HG03342 (cell line): ENCODE measurements around the gene EPHA3.

ENCODE experiments used
- ATAC-seq: cut with Tn5 transposase; IDR thresholded peaks from one replicate; pipeline ENCODE4 v1.9.1; 2021; ENCODE audit warnings: mild to moderate bottlenecking, moderate library complexity; ENCODE audit not compliant: unreplicated experiment

The EPHA3 gene

DNA sequence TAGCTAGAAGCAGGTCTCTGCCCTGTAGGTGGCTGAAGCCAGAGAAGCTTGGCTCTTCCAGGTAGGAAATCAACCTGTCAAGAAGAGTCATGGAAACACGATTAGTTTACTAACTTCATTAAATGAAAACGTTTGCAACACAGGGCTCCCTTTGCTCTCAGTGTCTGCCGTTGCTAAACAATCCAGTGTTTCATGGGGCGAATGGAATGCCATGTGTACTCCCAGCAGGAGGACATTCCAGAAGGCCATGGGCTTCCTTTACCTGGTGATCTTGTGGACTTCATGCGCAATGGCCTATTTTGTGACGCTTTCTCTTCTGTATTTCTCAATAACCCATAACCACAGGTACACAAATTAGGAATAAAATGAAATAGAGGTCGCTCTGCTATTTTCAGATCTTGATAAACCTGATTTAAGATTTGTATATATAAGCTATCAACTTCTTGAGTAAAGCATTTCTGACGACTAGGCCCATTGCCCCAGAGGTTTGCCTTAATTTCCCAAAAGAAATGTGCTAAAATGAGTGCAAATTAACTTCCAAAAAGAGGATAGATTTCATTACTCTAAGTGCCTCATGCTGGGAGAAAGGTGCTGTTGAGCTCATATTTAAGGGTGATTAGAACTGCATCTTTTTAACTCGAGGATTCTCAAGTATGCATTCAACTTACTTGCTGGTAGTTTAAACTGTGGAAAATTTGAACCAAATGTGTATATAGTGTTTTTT lies 171.0 kb downstream of the EPHA3 start:
- ATAC-seq, result no peak

DNA sequence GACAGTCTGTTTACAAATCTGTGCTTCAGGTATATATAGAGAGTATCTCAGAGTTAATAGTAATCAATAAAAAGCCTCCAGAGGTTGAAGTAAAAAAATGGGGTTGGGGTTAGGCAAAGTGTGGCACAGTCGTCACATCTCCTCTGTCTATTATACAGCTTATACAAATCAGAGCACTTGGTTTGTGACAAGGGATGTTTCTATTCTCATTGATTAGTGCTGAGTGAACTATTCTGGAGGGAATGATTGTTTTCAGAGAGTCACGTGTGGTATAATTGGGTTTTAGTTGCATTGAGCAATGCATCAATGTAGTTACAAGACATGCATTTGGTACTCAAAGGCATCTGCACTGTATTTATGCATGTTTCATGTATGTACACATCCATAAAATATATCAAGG lies 172.9 kb downstream of the EPHA3 start:
- ATAC-seq, result no peak

- ATAC-seq, result no peak
These were observed 173.5 kb downstream of the EPHA3 start for GRCh38 chr3:89280822-89281365.

DNA sequence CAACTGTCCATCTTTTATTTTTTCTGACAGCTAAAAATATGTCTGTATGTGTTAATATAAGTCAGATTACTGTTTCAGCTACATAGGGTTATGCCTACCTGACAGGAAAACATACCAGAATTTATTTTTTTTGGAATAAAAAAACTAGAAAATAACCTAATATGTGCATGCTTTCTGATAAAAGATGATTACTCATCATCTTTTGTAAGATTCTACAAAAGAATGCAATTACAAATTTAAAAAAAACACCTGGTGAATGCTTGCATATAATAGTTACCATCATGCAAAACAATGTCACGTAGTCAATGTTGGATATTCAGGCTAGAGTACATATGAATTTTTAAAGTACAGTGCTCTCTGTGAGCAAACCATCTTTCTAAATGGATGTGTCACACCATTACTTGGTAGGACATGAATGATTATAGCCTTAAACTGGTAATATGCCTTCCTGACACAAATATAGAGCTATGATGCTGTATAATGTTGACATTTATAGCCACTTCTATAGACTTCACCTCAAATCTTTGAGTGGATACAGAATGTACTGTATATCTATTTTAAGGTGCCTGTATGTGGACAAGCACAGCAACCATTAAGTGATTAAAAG lies 180.6 kb downstream of the EPHA3 start:
- no peak for ATAC-seq

GRCh38 chr3:89289574-89290190 lies 182.3 kb downstream of the EPHA3 start:
- no peak for ATAC-seq

DNA sequence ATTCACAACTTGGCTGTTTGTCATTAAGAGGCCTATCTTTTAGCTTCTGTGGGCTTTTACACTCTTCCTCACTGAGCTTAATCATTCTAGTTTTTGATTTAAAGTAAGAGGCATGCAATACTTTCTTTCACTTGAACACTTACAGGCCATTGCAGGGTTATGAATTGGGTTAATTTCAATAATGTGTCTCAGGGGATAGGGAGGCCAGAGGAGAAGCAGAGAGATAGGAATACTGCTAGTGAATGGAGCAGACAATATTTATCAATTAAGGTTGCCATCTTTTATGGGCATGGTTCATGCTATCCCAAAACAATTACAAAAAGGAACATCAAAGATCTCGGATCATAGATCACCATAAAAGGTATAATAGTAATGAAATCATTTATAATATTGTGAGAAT lies 189.8 kb downstream of the EPHA3 start:
- no peak for ATAC-seq

DNA sequence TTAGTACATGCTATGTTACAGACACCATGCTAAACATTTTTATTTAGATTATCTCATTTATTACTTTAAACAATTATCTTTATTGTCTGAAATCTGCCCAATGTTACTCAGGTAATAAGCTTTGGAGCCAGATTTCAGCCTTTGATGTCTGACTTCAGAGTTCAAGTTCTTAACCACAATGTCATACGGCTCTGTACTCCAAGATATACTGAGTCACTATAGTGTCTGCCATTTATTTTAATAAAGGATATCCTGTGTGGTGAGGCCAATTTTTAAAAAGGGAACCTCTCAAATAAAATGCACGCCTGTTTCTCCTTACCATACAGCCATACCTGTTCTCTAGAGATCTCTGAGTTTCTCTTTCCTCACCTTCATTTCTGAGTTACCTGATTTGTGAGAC lies 193.1 kb downstream of the EPHA3 start:
- no peak for ATAC-seq

DNA sequence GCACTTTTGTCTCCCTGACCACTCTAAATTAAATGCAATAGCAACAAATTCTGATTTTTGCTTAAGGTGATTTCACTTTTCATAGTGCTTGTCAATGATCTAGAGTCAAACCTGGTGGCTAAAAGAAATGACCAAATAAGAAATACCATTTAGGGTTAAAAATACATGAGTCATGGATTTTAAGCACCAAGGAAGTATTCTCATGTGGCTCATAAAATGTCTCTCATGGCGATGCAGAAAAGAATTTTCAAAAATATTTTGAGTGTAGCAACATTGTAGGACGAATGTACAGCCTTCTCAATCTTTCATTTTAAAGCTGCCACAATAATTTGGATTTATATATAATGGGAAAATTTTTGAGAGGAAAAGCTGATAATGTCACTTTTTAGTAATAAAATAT lies 193.6 kb downstream of the EPHA3 start:
- ATAC-seq, result no peak

- ATAC-seq, result no peak
These were observed 196.3 kb downstream of the EPHA3 start for GRCh38 chr3:89303701-89304100.

DNA sequence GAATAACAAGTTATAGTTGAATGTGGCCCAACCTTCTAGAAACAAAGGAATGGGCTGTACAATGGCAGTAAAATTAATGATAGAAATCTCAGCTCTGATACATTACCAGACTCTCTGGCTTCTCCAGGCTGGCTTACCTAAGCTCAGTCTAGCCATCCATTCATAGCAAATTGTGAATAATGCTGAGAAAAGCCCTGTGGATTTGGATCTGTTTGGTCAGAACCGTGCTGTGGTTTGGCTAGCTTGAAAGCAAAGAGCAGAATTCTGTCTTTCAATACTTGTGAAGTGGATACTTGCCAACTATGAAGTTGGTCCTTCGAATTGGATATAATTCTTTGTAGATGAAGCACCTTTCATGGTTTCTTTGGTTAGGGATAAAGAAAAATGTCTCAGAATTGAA lies 199.1 kb downstream of the EPHA3 start:
- no peak for ATAC-seq

DNA sequence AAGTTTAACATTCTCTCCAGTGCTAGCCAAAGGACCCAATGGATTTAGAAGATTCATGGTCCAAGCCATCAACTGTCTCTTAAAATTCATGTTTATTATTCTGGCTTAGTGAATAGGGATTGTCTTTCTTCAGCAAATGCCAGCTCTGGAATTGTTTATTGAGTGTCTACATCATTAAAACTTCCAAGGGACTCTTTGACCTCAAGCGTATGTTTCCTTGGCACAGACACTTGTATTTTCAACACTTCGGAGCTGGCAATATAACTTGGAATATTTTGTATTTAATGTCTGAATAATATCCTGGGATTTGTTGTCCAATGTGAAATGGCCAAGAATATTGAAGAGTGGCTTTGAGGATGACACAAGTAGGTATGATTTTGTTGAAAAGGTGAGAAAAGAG lies 204.2 kb downstream of the EPHA3 start:
- ATAC-seq, result no peak

DNA sequence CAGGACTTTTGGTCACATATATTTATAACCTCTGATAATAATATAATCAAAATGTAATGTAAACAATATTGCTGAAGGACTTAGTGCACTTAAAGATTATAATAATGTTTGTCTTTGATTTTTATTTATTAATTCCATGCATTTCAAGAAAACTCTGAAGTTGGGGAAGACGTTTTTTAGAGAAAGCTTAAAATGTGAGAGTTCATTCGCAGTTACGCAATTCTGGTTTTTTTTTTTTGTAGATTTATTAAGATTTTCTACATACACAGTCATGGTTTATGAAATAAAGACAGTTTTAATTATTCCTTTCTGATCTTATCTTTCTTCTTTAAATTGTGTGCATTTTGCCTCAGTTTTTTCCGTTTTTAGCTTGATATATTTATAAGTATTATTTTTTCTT lies 204.7 kb downstream of the EPHA3 start:
- ATAC-seq, result no peak

DNA sequence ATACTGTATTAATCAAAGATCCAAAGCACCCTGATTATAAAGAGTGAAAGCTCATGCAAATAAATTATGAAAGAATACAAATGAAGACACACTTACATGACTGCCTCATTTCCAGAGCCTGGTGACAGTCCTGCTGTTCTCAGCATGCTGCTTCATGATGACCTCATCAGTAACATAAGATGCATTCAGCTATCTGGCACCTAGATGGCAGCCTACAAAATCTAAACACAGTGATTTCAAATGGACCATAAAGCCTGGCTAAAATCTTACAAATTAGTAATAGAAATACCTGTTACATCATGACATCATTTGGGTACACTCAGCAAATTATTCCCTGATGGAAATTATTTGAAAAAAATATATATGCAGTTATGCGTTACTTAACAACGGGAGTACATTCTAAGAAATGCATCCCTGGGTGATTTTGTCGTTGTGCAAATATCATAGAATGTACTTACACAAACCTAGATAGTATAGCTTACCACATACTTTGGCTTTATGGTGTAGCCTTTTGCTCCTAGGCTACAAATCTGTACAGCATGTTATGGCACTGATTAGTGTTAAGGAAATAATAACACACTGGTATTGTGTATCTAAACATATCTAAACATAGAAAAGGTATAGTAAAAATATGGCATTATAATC lies 207.2 kb downstream of the EPHA3 start:
- ATAC-seq, result no peak

- ATAC-seq, result no peak
These were observed 208.5 kb downstream of the EPHA3 start for GRCh38 chr3:89315750-89316470.

DNA sequence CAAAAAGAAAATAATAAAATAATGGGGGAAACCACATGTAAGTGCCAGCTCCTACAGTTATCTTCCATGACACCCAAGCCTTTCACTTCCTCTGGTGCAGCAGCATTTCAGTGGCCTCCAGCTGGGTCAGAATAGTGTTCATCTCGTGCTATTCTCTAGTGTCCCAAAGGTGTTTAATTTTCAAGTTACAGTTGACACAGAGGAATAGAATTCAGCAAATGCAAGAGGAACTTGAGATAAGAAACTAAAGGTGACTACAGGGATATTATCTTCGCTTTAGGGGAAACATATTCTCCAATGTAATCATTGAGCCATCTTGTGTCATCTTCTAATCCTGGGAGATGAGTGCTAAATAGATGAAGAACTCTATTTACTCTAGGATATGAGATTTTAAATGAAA lies 212.8 kb downstream of the EPHA3 start:
- no peak for ATAC-seq

DNA sequence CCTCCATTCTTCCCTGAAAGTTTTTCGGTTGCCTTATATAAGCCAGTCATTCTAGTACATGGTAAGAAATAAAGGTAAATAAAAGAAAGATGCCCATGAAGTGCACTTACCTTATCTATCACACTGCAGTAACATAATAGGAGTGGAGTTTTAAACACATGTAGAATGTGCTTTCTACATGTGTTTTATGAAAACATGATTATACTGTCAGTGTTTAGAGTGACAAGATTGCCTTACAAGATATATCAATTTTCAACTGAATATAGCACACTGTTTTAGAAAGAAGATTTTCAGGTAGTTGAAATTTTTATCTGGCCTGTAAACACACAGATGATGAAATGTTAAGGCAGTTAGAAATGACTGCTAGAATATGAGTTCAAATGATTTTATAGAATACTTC lies 219.6 kb downstream of the EPHA3 start:
- no peak for ATAC-seq

DNA sequence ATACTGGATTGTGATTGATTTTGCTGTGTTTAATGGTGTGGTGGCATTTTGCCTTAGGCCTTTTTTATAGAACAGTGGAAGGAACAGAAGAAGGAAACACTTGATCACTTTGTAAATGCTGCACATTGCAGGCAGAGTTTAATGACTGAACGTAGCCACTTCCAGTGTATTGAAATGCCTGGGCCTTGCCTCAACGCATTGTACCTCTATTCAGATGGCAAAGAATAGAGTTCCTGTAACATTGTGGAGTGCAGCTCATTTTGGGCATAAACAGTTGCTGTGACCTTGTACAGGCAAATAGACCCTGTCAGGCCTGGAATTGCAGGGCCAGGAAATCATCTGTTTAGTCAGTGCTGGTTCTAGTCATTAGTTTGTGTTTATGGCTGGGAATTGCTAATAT lies 225.0 kb downstream of the EPHA3 start:
- no peak for ATAC-seq

DNA sequence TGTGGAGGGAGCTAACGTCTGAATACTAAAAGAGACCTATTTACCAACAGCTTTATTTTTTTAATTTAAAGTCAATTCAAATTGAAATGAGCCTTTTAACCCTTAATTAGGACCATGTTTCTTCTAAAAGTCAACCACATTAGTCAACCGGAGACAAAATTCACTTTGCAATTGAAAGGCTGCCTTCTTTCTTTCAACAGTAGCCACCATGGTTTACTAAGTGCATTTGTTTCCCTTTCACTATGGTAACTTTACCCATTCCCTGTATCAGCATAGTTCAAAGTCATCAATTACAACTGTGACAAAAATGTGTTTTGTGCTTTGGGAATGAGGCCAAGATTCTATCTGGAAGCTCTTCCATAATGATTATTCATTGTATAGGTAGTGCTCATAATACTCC lies 225.4 kb downstream of the EPHA3 start:
- no peak for ATAC-seq

DNA sequence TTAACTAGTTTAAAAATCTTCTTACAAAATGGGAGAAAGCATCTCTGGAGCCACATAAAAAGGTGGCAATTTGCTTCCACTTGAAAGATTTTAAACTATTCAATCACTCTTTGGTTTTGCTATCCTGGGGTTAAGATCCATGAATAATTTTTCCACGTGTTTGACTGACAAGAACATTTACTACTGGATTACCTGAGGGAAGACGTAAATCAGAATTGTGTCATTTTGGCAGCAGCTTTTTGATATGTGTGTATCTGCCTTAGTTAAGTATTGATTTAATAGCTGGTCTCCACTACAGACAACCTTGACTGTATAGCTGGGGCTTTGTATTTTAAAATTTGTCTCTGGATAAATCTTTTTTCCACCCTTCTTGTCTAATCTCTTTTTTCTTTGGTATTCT lies 228.3 kb downstream of the EPHA3 start:
- no peak for ATAC-seq

DNA sequence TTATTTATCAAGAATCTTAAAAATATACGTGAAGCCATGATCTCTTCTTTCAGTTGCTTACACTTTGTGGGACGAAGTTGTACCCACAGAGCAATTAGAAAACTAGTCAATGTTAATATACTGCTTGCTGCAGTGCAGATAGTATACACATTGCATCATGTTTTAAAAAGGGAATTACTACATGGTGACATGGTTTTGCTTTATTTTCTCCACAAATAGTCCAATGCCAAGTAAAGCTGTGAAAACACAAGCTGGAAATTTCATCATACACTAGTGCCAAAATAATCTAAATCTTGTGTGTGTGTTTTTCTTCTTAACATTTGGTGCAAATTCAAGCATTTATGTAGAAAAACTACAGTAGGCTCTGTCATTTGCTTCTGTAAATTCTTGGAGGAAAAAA lies 233.0 kb downstream of the EPHA3 start:
- ATAC-seq, result no peak

DNA sequence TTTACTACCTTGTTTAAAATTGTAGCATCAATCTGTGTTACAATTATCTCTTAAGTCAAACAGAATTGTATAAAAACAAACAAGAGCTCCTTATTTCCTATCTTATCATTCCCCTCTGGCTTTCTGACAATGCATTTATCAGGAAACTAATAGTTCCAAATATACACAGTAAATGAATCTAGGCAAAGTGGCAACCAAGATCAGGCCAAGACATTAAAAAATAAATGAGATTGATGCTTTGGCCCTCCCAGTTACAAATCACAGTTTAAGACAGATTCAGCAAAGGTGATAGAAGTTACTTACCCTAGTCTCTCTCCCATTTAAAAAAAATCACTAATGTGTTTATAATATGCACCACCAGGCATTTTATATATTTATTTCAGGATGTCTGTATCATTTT lies 236.7 kb downstream of the EPHA3 start:
- ATAC-seq, result no peak
